Measurements from ENCODE around the gene VPS13C. TPM values are rescaled to one million over a fixed set of nuclear protein-coding genes. Genes with fewer than 3 reads are reported as not detected.

Gene VPS13C
- total RNA-seq, 1 donor from 2014 or later: 60.2 TPM

DNA sequence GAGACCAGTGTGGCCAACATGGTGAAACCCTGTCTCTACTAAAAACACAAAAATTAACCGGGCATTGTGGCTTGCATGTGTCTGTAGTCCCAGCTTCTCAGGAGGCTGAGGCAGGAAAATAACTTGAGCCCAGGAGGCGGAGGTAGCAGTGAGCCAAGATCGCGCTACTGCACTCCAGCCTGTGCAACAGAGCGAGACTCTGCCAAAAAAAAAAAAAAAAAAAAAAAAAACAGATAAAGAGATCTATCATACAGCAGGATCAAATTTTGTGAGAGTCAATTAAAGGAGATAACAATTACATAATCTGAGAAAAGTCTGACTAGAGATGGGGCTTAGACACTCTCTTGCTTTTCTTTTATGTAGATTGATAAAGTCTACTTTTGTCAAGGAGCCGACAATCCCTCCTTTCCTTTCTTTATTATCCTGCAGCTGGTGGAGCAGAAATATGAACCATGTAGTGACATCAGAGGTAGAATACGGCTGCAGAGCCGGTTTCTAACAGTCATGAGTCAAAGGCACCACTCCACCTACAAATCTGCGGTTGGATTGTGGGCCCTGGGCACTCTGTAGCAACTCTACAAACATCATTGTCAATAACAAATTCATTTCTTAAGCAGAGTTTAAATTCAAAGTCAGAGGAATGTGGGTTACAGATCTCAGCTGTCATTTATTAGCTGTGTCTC lies 15.5 kb upstream of the VPS13C start:
- H3K9me3 Mint-ChIP-seq (ENCODE audit: unreplicated experiment): no peaks in the 10 kb centered on the region
- H3K27me3 Mint-ChIP-seq (ENCODE audit: unreplicated experiment): peaks cover 32% of the 10 kb centered on the region
- no peaks in the 10 kb centered on the region for H3K4me1 Mint-ChIP-seq (ENCODE audit: unreplicated experiment)
- H3K36me3 Mint-ChIP-seq (ENCODE audit: unreplicated experiment): no peaks in the 10 kb centered on the region
- TF ChIP-seq, protein P1, sequence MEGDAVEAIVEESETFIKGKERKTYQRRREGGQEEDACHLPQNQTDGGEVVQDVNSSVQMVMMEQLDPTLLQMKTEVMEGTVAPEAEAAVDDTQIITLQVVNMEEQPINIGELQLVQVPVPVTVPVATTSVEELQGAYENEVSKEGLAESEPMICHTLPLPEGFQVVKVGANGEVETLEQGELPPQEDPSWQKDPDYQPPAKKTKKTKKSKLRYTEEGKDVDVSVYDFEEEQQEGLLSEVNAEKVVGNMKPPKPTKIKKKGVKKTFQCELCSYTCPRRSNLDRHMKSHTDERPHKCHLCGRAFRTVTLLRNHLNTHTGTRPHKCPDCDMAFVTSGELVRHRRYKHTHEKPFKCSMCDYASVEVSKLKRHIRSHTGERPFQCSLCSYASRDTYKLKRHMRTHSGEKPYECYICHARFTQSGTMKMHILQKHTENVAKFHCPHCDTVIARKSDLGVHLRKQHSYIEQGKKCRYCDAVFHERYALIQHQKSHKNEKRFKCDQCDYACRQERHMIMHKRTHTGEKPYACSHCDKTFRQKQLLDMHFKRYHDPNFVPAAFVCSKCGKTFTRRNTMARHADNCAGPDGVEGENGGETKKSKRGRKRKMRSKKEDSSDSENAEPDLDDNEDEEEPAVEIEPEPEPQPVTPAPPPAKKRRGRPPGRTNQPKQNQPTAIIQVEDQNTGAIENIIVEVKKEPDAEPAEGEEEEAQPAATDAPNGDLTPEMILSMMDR (IDR thresholded peaks at IDR 0.05): no peak
- no peak for DNase-seq (ENCODE audit: extremely low spot score, unreplicated experiment)
- no peak overlapping the region for H3K4me3 Mint-ChIP-seq (ENCODE audit: unreplicated experiment)
- no peak overlapping the region for H3K27ac Mint-ChIP-seq (ENCODE audit: unreplicated experiment)

DNA sequence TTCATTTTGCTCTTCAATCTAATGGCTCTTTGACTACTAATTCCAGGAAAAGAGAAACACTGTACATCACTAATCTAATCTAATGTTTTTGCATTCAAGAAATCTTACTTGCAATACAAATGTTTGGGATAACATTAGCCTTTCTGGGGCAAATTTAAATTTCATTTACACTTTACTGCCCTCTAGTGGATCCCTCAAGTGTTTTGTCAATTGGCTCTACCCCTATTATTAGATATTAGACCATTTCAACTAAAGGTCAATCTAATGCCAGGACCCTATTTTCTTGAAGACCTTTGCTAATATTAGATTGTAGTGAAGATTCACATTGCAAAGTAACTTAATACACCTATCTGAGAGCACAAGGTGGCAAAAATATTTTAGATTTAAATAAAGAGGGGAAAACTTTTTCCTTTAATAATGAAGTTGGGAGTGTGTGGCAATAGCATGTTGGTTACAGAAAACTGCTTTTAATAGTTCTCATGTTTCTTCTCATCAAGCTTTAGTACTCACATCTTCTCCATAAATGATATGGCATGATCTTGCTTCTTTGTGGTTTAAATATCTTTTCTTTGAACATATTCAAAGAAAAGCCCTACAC lies 11.6 kb upstream of the VPS13C start:
- Mint-ChIP-seq H3K36me3 (ENCODE audit: unreplicated experiment) (no peaks in the 10 kb centered on the region), H3K27ac (ENCODE audit: unreplicated experiment) (no peak overlapping the region), H3K4me3 (ENCODE audit: unreplicated experiment) (no peak overlapping the region), H3K9me3 (ENCODE audit: unreplicated experiment) (no peaks in the 10 kb centered on the region), H3K27me3 (ENCODE audit: unreplicated experiment) (peaks cover 33% of the 10 kb centered on the region), H3K4me1 (ENCODE audit: unreplicated experiment) (peaks cover 13% of the 10 kb centered on the region)
- no peak for DNase-seq (ENCODE audit: extremely low spot score, unreplicated experiment)
- TF ChIP-seq, protein P1 (IDR thresholded peaks at IDR 0.05): peak; percentile 73

DNA sequence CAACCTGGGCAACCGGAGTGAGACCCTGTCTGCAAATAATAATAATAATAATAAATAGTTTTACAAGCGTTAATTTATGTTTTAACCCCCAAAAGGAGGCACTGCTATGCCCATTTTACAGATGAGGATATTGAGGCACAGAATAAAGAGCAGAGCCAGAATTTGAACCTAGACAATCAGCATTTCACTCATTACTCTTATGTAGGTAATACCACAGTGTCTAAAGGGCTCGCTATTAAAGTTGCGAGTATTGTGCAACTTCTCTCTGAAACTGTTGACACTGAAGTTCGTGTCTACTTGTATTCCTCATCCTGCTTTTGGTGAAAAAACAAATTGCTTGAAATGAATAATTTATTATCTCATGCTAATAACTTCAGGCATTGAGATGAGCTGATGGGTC lies 9.3 kb upstream of the VPS13C start:
- no peaks in the 10 kb centered on the region for H3K36me3 Mint-ChIP-seq (ENCODE audit: unreplicated experiment)
- DNase-seq (ENCODE audit: extremely low spot score, unreplicated experiment): no peak
- H3K27me3 Mint-ChIP-seq (ENCODE audit: unreplicated experiment): peaks cover 34% of the 10 kb centered on the region
- TF ChIP-seq, protein P1 (IDR thresholded peaks at IDR 0.05): no peak
- no peaks in the 10 kb centered on the region for H3K9me3 Mint-ChIP-seq (ENCODE audit: unreplicated experiment)
- peaks cover 19% of the 10 kb centered on the region for H3K4me1 Mint-ChIP-seq (ENCODE audit: unreplicated experiment)
- no peak overlapping the region for H3K27ac Mint-ChIP-seq (ENCODE audit: unreplicated experiment)
- H3K4me3 Mint-ChIP-seq (ENCODE audit: unreplicated experiment): no peak overlapping the region

DNA sequence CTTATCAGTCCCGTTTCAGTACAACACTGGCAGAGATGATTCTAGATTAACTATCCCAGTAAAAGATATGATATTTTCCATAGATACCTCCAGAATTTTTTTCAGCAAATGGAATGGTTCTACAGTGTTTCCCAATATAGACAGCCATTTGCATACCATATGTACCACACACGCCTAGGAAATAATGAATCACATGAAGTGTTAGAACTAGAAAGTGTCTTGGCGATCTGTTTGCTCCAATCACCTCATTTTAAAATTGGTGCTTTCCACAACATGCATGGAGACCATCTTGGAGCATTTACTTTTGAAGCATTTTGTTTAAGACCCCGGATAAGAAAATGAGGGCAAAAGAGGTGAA lies 8.5 kb upstream of the VPS13C start:
- peaks cover 27% of the 10 kb centered on the region for H3K27me3 Mint-ChIP-seq (ENCODE audit: unreplicated experiment)
- TF ChIP-seq, protein P1 (IDR thresholded peaks at IDR 0.05): no peak
- H3K4me3 Mint-ChIP-seq (ENCODE audit: unreplicated experiment): peak overlapping the region; percentile 47
- H3K27ac Mint-ChIP-seq (ENCODE audit: unreplicated experiment): no peak overlapping the region
- no peaks in the 10 kb centered on the region for H3K36me3 Mint-ChIP-seq (ENCODE audit: unreplicated experiment)
- no peaks in the 10 kb centered on the region for H3K9me3 Mint-ChIP-seq (ENCODE audit: unreplicated experiment)
- peaks cover 25% of the 10 kb centered on the region for H3K4me1 Mint-ChIP-seq (ENCODE audit: unreplicated experiment)
- DNase-seq (ENCODE audit: extremely low spot score, unreplicated experiment): no peak

DNA sequence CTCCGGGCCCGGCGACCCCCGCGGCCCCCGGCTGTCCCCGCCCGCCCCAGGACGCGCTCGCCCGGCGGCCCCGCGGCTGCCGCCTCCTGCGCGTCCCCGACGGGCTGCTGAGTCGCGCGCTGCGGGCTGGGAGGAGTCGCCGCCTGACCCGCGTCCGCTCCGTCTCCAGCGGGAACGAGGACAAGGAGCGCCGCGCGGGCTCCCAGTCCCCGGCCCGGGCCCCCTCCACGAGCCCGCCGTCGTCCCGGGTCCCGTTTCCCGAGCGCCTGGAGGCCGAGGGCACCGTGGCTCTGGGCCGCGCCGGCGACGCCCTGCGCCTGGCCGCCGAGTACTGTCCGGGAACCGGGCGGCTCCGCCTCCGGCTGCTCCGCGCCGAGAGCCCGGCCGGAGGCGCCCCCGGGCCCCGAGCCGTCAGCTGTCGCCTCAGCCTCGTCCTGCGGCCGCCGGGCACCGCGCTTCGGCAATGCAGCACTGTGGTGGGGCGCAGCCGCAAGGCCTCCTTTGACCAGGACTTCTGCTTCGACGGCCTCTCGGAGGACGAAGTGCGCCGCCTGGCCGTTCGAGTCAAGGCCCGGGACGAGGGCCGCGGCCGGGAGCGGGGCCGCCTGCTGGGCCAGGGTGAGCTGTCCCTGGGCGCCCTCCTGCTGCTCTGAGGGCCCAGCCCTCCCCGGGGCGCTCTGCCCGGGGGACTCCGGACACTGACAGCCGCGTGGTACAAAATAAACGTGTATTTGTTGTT lies 8.0 kb upstream of the VPS13C start:
- Mint-ChIP-seq H3K4me3 (ENCODE audit: unreplicated experiment) (peak overlapping the region; percentile 47), H3K27ac (ENCODE audit: unreplicated experiment) (no peak overlapping the region), H3K36me3 (ENCODE audit: unreplicated experiment) (no peaks in the 10 kb centered on the region), H3K4me1 (ENCODE audit: unreplicated experiment) (peaks cover 28% of the 10 kb centered on the region), H3K27me3 (ENCODE audit: unreplicated experiment) (peaks cover 21% of the 10 kb centered on the region), H3K9me3 (ENCODE audit: unreplicated experiment) (no peaks in the 10 kb centered on the region)
- TF ChIP-seq, protein P1 (IDR thresholded peaks at IDR 0.05): peak; percentile 16
- DNase-seq (ENCODE audit: extremely low spot score, unreplicated experiment): no peak

Data from osteocyte (in vitro differentiated cells).